Neural progenitor cell (in vitro differentiated cells): ENCODE measurements around the gene RFPL2. TPM values are rescaled to one million over a fixed set of nuclear protein-coding genes. Genes with fewer than 3 reads are reported as not detected.

ENCODE experiments used
- DNase-seq: peaks from one replicate; pipeline ENCODE4 v3.0.0-alpha.2; 2016; ENCODE audit warnings: low spot score
- H2AFZ ChIP-seq: fragments of 200-600 bp; sonication (generic); replicated peaks from 2 replicates; pipeline ENCODE4 v1.6.1; 2016; ENCODE audit warnings: antibody characterized with exemption
- H3F3A ChIP-seq: fragments of 200-600 bp; sonication (generic); 2 replicates; pipeline ENCODE4 v1.6.1; 2016; ENCODE audit warnings: antibody characterized with exemption, low read depth
- H3K27ac ChIP-seq: fragments of 200-600 bp; sonication (generic); 2 replicates; pipeline ENCODE4 v1.5.1; 2016; ENCODE audit warnings: mild to moderate bottlenecking
- H3K27me3 ChIP-seq: fragments of 200-600 bp; sonication (generic); 2 replicates; pipeline ENCODE4 v1.6.1; 2016; ENCODE audit warnings: mild to moderate bottlenecking, moderate library complexity
- H3K36me3 ChIP-seq: fragments of 200-600 bp; sonication (generic); 2 replicates; pipeline ENCODE4 v1.5.1; 2016
- H3K4me1 ChIP-seq: fragments of 200-600 bp; sonication (generic); 2 replicates; pipeline ENCODE4 v1.6.1; 2016; ENCODE audit warnings: mixed run types
- H3K4me2 ChIP-seq: fragments of 200-600 bp; sonication (generic); 2 replicates; pipeline ENCODE4 v1.6.1; 2016
- H3K4me3 ChIP-seq: fragments of 200-600 bp; sonication (generic); 2 replicates; pipeline ENCODE4 v1.5.1; 2016
- H3K79me2 ChIP-seq: fragments of 200-600 bp; sonication (generic); 2 replicates; pipeline ENCODE4 v1.6.1; 2016; ENCODE audit warnings: low read depth
- H3K9ac ChIP-seq: fragments of 200-600 bp; sonication (generic); 2 replicates; pipeline ENCODE4 v1.6.1; 2016
- H3K9me3 ChIP-seq: fragments of 200-600 bp; sonication (generic); 2 replicates; pipeline ENCODE4 v1.5.1; 2016; ENCODE audit warnings: low read depth
- H4K20me1 ChIP-seq: fragments of 200-600 bp; sonication (generic); 2 replicates; pipeline ENCODE4 v1.6.1; 2016; ENCODE audit warnings: low read depth
- H3K27ac Mint-ChIP-seq: 3 replicates; pipeline ENCODE4 v1.8.0; 2021; ENCODE audit warnings: mixed read lengths
- H3K27me3 Mint-ChIP-seq: 2 replicates; pipeline ENCODE4 v1.8.0; 2022; ENCODE audit warnings: low read depth, mild to moderate bottlenecking, inconsistent platforms, moderate library complexity, mixed read lengths; ENCODE audit not compliant: insufficient read depth
- H3K36me3 Mint-ChIP-seq: 3 replicates; pipeline ENCODE4 v1.8.0; 2021; ENCODE audit warnings: mixed read lengths
- H3K4me1 Mint-ChIP-seq: 3 replicates; pipeline ENCODE4 v1.8.0; 2021; ENCODE audit warnings: mixed read lengths
- H3K4me3 Mint-ChIP-seq: 3 replicates; pipeline ENCODE4 v1.8.0; 2021; ENCODE audit warnings: mild to moderate bottlenecking, moderate library complexity, mixed read lengths
- H3K9me3 Mint-ChIP-seq: 3 replicates; pipeline ENCODE4 v1.8.0; 2020; ENCODE audit warnings: mixed read lengths
- EZH2 ChIP-seq: fragments of 200-600 bp; sonication (generic); IDR thresholded peaks from 2 replicates; pipeline ENCODE4 v1.6.1; 2017; ENCODE audit warnings: antibody characterized with exemption, mild to moderate bottlenecking, moderate library complexity
- EZH2phosphoT487 ChIP-seq: fragments of 200-600 bp; sonication (generic); IDR thresholded peaks from 2 replicates; pipeline ENCODE4 v1.6.1; 2017; ENCODE audit warnings: antibody characterized with exemption
- total RNA-seq: library from RNA; depleted of rRNA; stranded (reverse); fragments of >200 nt; gene quantifications from 2 replicates; pipeline ENCODE4 v1.2.3, GENCODE V29; 2015; ENCODE audit warnings: low replicate concordance
- TF ChIP-seq, protein P1 (sequence below): fragments of 200-600 bp; sonication (generic); IDR thresholded peaks from 2 replicates; pipeline ENCODE4 v1.5.1; 2017; ENCODE audit warnings: antibody characterized with exemption, mild to moderate bottlenecking

RFPL2 gene
- total RNA-seq, 1 donor from 2014 or later: 1.8 TPM

GRCh38 chr22:32240461-32240860, 35.6 kb upstream of the RFPL2 start:
- Histone ChIP-seq H3K4me1 (no peaks in the 10 kb centered on the region), H3K36me3 (no peaks in the 10 kb centered on the region), H3K27me3 (peaks cover 33% of the 10 kb centered on the region), H3K27ac (no peak overlapping the region), H3K79me2 (no peaks in the 10 kb centered on the region), H3K9ac (no peak overlapping the region), H4K20me1 (no peaks in the 10 kb centered on the region), H3K4me3 (no peak overlapping the region), H2AFZ (no peak overlapping the region), H3F3A (no peaks in the 10 kb centered on the region), H3K4me2 (no peak overlapping the region), H3K9me3 (no peaks in the 10 kb centered on the region)
- H3K27ac Mint-ChIP-seq: no peak overlapping the region
- DNase-seq: no peak
- H3K36me3 Mint-ChIP-seq: no peaks in the 10 kb centered on the region
- no peak overlapping the region for H3K4me3 Mint-ChIP-seq
- no peaks in the 10 kb centered on the region for H3K27me3 Mint-ChIP-seq
- no peaks in the 10 kb centered on the region for H3K9me3 Mint-ChIP-seq
- TF ChIP-seq, protein P1, sequence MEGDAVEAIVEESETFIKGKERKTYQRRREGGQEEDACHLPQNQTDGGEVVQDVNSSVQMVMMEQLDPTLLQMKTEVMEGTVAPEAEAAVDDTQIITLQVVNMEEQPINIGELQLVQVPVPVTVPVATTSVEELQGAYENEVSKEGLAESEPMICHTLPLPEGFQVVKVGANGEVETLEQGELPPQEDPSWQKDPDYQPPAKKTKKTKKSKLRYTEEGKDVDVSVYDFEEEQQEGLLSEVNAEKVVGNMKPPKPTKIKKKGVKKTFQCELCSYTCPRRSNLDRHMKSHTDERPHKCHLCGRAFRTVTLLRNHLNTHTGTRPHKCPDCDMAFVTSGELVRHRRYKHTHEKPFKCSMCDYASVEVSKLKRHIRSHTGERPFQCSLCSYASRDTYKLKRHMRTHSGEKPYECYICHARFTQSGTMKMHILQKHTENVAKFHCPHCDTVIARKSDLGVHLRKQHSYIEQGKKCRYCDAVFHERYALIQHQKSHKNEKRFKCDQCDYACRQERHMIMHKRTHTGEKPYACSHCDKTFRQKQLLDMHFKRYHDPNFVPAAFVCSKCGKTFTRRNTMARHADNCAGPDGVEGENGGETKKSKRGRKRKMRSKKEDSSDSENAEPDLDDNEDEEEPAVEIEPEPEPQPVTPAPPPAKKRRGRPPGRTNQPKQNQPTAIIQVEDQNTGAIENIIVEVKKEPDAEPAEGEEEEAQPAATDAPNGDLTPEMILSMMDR: no peak
- TF ChIP-seq EZH2phosphoT487 (no peak), EZH2 (no peak)
- peaks cover 6% of the 10 kb centered on the region for H3K4me1 Mint-ChIP-seq

DNA sequence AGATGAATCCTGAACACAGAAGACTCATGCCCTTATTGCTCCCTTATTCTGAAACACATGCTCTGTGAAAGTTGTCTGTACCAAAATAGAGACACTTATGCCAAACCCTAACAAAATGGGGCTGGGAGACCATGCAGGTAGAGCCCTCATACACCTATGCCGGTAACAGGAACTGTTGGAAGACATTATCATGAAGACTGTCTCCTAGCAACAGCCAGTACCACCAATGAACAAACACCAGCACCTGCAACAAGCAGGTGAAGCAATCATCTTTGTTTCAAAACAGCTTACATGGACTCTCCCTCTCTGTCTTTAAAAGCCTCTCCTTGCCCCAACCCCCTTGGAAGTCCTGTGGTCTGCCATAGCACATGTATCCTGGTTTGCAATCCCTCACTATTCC, 33.0 kb upstream of the RFPL2 start:
- no peak overlapping the region for H3K9ac ChIP-seq
- H3F3A ChIP-seq: no peaks in the 10 kb centered on the region
- H4K20me1 ChIP-seq: no peaks in the 10 kb centered on the region
- no peak overlapping the region for H3K4me3 ChIP-seq
- no peak overlapping the region for H3K4me2 ChIP-seq
- H3K27ac ChIP-seq: no peak overlapping the region
- no peaks in the 10 kb centered on the region for H3K36me3 ChIP-seq
- H3K27ac Mint-ChIP-seq: no peak overlapping the region
- no peaks in the 10 kb centered on the region for H3K4me1 ChIP-seq
- H3K9me3 Mint-ChIP-seq: no peaks in the 10 kb centered on the region
- H3K79me2 ChIP-seq: no peaks in the 10 kb centered on the region
- peaks cover 40% of the 10 kb centered on the region for H3K27me3 ChIP-seq
- no peak for TF ChIP-seq EZH2
- TF ChIP-seq EZH2phosphoT487: no peak
- TF ChIP-seq, protein P1: no peak
- H2AFZ ChIP-seq: no peak overlapping the region
- DNase-seq: no peak
- no peaks in the 10 kb centered on the region for H3K36me3 Mint-ChIP-seq
- no peak overlapping the region for H3K4me3 Mint-ChIP-seq
- H3K9me3 ChIP-seq: no peaks in the 10 kb centered on the region
- peaks cover 6% of the 10 kb centered on the region for H3K4me1 Mint-ChIP-seq
- no peaks in the 10 kb centered on the region for H3K27me3 Mint-ChIP-seq

DNA sequence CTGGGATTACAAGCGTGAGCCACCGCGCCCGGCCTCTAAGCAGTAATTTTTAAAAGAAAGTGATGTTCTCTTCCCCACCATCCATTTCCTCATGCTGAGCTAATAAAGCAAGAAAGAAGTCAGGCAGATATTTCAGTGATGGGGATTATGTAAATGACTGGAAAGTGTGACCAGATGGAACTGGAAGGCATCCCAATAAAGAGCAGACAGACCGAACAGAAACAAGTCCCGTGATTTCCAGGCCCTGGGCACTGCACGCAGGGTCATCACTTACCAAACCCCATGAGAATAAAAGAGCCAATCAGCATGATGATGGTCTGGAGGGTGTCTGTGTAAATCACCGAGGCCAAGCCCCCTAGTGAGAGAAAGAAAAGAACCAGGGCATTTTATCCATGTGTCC, 32.1 kb upstream of the RFPL2 start:
- no peaks in the 10 kb centered on the region for H3K36me3 ChIP-seq
- H3K9ac ChIP-seq: no peak overlapping the region
- H3F3A ChIP-seq: no peaks in the 10 kb centered on the region
- no peak overlapping the region for H2AFZ ChIP-seq
- H3K36me3 Mint-ChIP-seq: no peaks in the 10 kb centered on the region
- no peaks in the 10 kb centered on the region for H3K4me1 ChIP-seq
- H3K27me3 ChIP-seq: peaks cover 36% of the 10 kb centered on the region
- no peaks in the 10 kb centered on the region for H4K20me1 ChIP-seq
- H3K9me3 Mint-ChIP-seq: no peaks in the 10 kb centered on the region
- H3K4me1 Mint-ChIP-seq: peaks cover 6% of the 10 kb centered on the region
- no peak overlapping the region for H3K4me3 Mint-ChIP-seq
- no peak overlapping the region for H3K27ac ChIP-seq
- TF ChIP-seq EZH2phosphoT487 (no peak), EZH2 (no peak)
- TF ChIP-seq, protein P1: no peak
- peak overlapping the region; percentile 9 for H3K27ac Mint-ChIP-seq
- no peaks in the 10 kb centered on the region for H3K27me3 Mint-ChIP-seq
- H3K79me2 ChIP-seq: no peaks in the 10 kb centered on the region
- H3K4me3 ChIP-seq: no peak overlapping the region
- no peaks in the 10 kb centered on the region for H3K9me3 ChIP-seq
- no peak overlapping the region for H3K4me2 ChIP-seq
- no peak for DNase-seq

DNA sequence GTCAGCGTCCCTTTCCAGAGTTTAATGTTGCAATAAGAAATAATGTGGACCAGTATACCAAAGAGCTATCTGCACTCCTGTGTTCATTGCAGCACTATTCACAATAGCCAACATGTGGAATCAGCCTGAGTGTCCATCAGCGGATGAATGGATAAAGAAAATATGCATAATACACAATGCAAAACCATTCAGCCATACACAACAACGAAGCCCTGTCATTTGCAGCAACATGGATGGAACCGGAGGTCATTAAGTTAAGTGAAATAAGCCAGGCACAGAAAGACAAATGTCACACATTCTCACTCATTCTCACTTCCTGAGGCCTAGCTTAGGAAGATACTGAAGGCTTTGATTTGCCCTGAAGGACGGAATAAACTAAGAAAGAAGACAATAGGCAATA, 28.2 kb upstream of the RFPL2 start:
- H3K27ac Mint-ChIP-seq: no peak overlapping the region
- Histone ChIP-seq H4K20me1 (no peaks in the 10 kb centered on the region), H3K79me2 (no peaks in the 10 kb centered on the region), H3K9ac (no peak overlapping the region), H3K4me1 (no peaks in the 10 kb centered on the region), H3K4me2 (no peak overlapping the region), H2AFZ (no peak overlapping the region), H3K27ac (no peak overlapping the region), H3K36me3 (no peaks in the 10 kb centered on the region), H3K9me3 (no peaks in the 10 kb centered on the region), H3F3A (no peaks in the 10 kb centered on the region), H3K27me3 (peaks cover 27% of the 10 kb centered on the region), H3K4me3 (no peak overlapping the region)
- no peak for DNase-seq
- no peak overlapping the region for H3K4me3 Mint-ChIP-seq
- H3K4me1 Mint-ChIP-seq: peaks cover 6% of the 10 kb centered on the region
- no peaks in the 10 kb centered on the region for H3K36me3 Mint-ChIP-seq
- TF ChIP-seq, protein P1: no peak
- TF ChIP-seq EZH2: no peak
- TF ChIP-seq EZH2phosphoT487: no peak
- peaks cover 3% of the 10 kb centered on the region for H3K27me3 Mint-ChIP-seq
- H3K9me3 Mint-ChIP-seq: no peaks in the 10 kb centered on the region
